OCI-LY1 (cell line): ENCODE results near the gene TFEC.

Source experiments
- H2AFZ ChIP-seq: fragments of 200-600 bp; sonication (generic), shearing (Covaris generic); 2 replicates; pipeline ENCODE4 v1.6.0; 2014; ENCODE audit warnings: antibody characterized with exemption, mild to moderate bottlenecking, low read length
- H3F3A ChIP-seq: fragments of 200-600 bp; sonication (generic), shearing (Covaris generic); 2 replicates; pipeline ENCODE4 v1.6.0; 2014; ENCODE audit warnings: mild to moderate bottlenecking, antibody characterized with exemption, low read length, moderate library complexity; ENCODE audit not compliant: insufficient read depth
- H3K27ac ChIP-seq: fragments of 200-600 bp; sonication (generic); 2 replicates; pipeline ENCODE4 v1.5.1; 2014; ENCODE audit warnings: low read length, mixed run types, mild to moderate bottlenecking, low read depth; ENCODE audit not compliant: poor library complexity, severe bottlenecking
- H3K27me3 ChIP-seq: fragments of 200-600 bp; sonication (generic); 2 replicates; pipeline ENCODE4 v1.6.0; 2014; ENCODE audit warnings: antibody characterized with exemption, mild to moderate bottlenecking, low read length, moderate library complexity; ENCODE audit not compliant: insufficient read depth
- H3K36me3 ChIP-seq: fragments of 200-600 bp; sonication (generic); 2 replicates; pipeline ENCODE4 v1.6.1; 2014; ENCODE audit warnings: mild to moderate bottlenecking, antibody characterized with exemption, low read length, moderate library complexity, mixed read lengths; ENCODE audit not compliant: insufficient read depth
- H3K4me1 ChIP-seq: fragments of 200-600 bp; sonication (generic); 2 replicates; pipeline ENCODE4 v1.5.1; 2014; ENCODE audit warnings: mild to moderate bottlenecking, low read length, moderate library complexity; ENCODE audit not compliant: insufficient read depth, severe bottlenecking
- H3K4me2 ChIP-seq: fragments of 200-600 bp; sonication (generic), shearing (Covaris generic); 2 replicates; pipeline ENCODE4 v1.6.1; 2014; ENCODE audit warnings: low read length
- H3K4me3 ChIP-seq: fragments of 200-600 bp; sonication (generic); 2 replicates; pipeline ENCODE4 v1.5.1; 2014; ENCODE audit warnings: low read length, low read depth, mild to moderate bottlenecking, mixed read lengths; ENCODE audit not compliant: poor library complexity, severe bottlenecking
- H3K79me2 ChIP-seq: fragments of 200-600 bp; shearing (Covaris generic); 2 replicates; pipeline ENCODE4 v1.6.1; 2016; ENCODE audit warnings: mixed run types, low read length, mixed read lengths; ENCODE audit not compliant: insufficient read depth
- H3K9ac ChIP-seq: fragments of 200-600 bp; sonication (generic), shearing (Covaris generic); 2 replicates; pipeline ENCODE4 v1.6.1; 2014; ENCODE audit warnings: mild to moderate bottlenecking, low read length, mixed read lengths
- H3K9me2 ChIP-seq: fragments of 200-600 bp; sonication (generic), shearing (Covaris generic); 2 replicates; pipeline ENCODE4 v1.6.1; 2014; ENCODE audit warnings: low read depth, mild to moderate bottlenecking, low read length, mixed read lengths
- H3K9me3 ChIP-seq: fragments of 200-600 bp; shearing (Covaris generic); 2 replicates; pipeline ENCODE4 v1.6.1; 2014; ENCODE audit warnings: low read length, mixed read lengths
- H4K20me1 ChIP-seq: fragments of 200-600 bp; sonication (generic), shearing (Covaris generic); 2 replicates; pipeline ENCODE4 v1.6.0; 2016; ENCODE audit warnings: mild to moderate bottlenecking, low read length; ENCODE audit not compliant: insufficient read depth
- CTCF ChIP-seq: fragments of 200-600 bp; sonication (generic), shearing (Covaris generic); IDR thresholded peaks from 2 replicates; pipeline ENCODE4 v1.5.1; 2017; ENCODE audit warnings: mild to moderate bottlenecking, antibody characterized with exemption, low read length, moderate library complexity, mixed read lengths
- EZH2 ChIP-seq: fragments of 200-600 bp; sonication (generic), shearing (Covaris generic); IDR thresholded peaks from 2 replicates; pipeline ENCODE4 v1.8.0; 2017; ENCODE audit warnings: borderline replicate concordance, mixed run types, mild to moderate bottlenecking, antibody characterized with exemption, low read length, moderate library complexity, mixed read lengths

The TFEC gene

GRCh38 chr7:115975766-115976165 lies 54.8 kb downstream of the TFEC start:
- H3K9ac ChIP-seq, result no peak overlapping the region
- no peak overlapping the region for H3K4me3 ChIP-seq
- H2AFZ ChIP-seq, result no peak overlapping the region
- no peaks in the 10 kb centered on the region for H3K9me3 ChIP-seq
- no peaks in the 10 kb centered on the region for H3K79me2 ChIP-seq
- TF ChIP-seq EZH2 (no peak), CTCF (no peak)
- H3K36me3 ChIP-seq, result no peaks in the 10 kb centered on the region
- no peaks in the 10 kb centered on the region for H3F3A ChIP-seq
- no peaks in the 10 kb centered on the region for H3K4me1 ChIP-seq
- no peaks in the 10 kb centered on the region for H3K9me2 ChIP-seq
- H4K20me1 ChIP-seq, result no peaks in the 10 kb centered on the region
- H3K27me3 ChIP-seq, result no peaks in the 10 kb centered on the region
- H3K27ac ChIP-seq, result no peak overlapping the region
- H3K4me2 ChIP-seq, result no peak overlapping the region

DNA sequence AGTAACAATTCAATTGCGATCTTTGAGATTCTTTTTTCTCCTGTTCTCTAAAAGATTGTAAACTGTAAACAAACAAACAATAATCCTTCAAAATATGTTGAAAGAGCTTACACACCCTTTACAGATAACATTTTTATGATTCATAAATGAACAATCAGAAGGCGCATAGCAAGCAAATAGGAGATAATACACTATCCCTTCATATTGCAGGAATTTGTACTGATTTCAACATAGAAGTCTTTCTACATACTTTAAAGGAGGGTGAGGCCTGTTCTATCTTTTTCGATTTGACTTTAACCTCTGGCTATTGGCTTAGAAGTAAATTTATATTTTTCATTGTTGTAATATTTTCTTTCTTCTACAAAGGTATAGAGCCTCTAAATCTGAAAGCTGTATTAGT lies 57.2 kb downstream of the TFEC start:
- Histone ChIP-seq H2AFZ (no peak overlapping the region), H3K4me2 (no peak overlapping the region), H3K9me3 (no peaks in the 10 kb centered on the region), H3K9ac (no peak overlapping the region), H3K4me1 (no peaks in the 10 kb centered on the region), H3K36me3 (no peaks in the 10 kb centered on the region), H3K4me3 (no peak overlapping the region), H4K20me1 (no peaks in the 10 kb centered on the region), H3K9me2 (no peaks in the 10 kb centered on the region), H3K79me2 (no peaks in the 10 kb centered on the region), H3K27me3 (no peaks in the 10 kb centered on the region), H3K27ac (no peak overlapping the region), H3F3A (no peaks in the 10 kb centered on the region)
- TF ChIP-seq EZH2 (no peak), CTCF (no peak)

DNA sequence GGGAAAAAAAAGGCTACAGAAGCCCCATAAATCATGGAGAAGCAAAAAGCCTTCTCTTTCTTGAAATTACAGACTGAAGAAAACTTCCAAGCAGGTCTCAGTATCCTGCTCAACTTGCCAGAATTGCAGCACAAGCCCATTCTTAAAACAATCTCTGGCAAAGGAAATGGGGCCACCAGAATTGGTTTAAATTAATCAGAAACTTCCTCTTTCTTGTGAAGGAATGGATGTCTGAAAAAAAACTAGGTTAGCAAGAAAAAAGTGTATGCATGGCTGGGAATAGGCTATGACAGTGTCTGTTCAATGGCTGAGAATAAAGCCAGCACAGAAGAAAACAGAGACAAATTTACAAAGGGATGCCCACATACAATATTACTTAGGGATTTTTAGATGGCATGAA lies 59.1 kb downstream of the TFEC start:
- Histone ChIP-seq H3K79me2 (no peaks in the 10 kb centered on the region), H3K9me3 (no peaks in the 10 kb centered on the region), H3K9ac (no peak overlapping the region), H3K27ac (no peak overlapping the region), H3K4me3 (no peak overlapping the region), H3K4me1 (no peaks in the 10 kb centered on the region), H3F3A (no peaks in the 10 kb centered on the region), H3K4me2 (no peak overlapping the region), H3K36me3 (no peaks in the 10 kb centered on the region), H3K27me3 (no peaks in the 10 kb centered on the region), H4K20me1 (no peaks in the 10 kb centered on the region), H3K9me2 (no peaks in the 10 kb centered on the region), H2AFZ (no peak overlapping the region)
- TF ChIP-seq EZH2 (no peak), CTCF (no peak)
